ENCODE measurements around the gene EPM2AIP1. TPM values are rescaled to one million over a fixed set of nuclear protein-coding genes. Genes with fewer than 3 reads are reported as not detected.

EPM2AIP1 gene
- total and polyA plus RNA-seq, 2 of the 8 experiments (the other 6 are each of a cell fraction or from before 2014, with no cell fraction given), result 6.6 to 9.0 TPM

- TF ChIP-seq, protein P1, sequence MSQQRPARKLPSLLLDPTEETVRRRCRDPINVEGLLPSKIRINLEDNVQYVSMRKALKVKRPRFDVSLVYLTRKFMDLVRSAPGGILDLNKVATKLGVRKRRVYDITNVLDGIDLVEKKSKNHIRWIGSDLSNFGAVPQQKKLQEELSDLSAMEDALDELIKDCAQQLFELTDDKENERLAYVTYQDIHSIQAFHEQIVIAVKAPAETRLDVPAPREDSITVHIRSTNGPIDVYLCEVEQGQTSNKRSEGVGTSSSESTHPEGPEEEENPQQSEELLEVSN (IDR thresholded peaks at IDR 0.05), result no peak
- no peak for TF ChIP-seq POLR2A (IDR thresholded peaks at IDR 0.05; ENCODE audit: control extremely low read depth in 1 of 2, low read depth in 2 of 2, low read length in 2 of 2)
- no peak for TF ChIP-seq RBBP5 (IDR thresholded peaks at IDR 0.05; ENCODE audit: borderline replicate concordance, low read depth, low read length)
- no peak for TF ChIP-seq NRF1 (IDR thresholded peaks at IDR 0.05; ENCODE audit: low read depth, low read length)
- no peak for TF ChIP-seq BRCA1 (IDR thresholded peaks at IDR 0.05; ENCODE audit: low read depth, low read length)
Observed at GRCh38 chr3:37025561-37026335, 32.8 kb upstream of the EPM2AIP1 start (continued).
